ENCODE results near the gene LUC7L3. TPM values are rescaled to one million over a fixed set of nuclear protein-coding genes. Genes with fewer than 3 reads are reported as not detected.

The LUC7L3 gene
- total RNA-seq, 1 donor from 2014 or later: 13.7 TPM

GRCh38 chr17:50763716-50764475 lies 44.5 kb downstream of the LUC7L3 start:
- Histone ChIP-seq H3K36me3 (ENCODE audit: control insufficient read depth, insufficient read depth, low read length) (no peaks in the 10 kb centered on the region), H3K27me3 (ENCODE audit: control insufficient read depth, insufficient read depth, low read length) (no peaks in the 10 kb centered on the region), H3K4me3 (ENCODE audit: low read depth, low read length) (no peak overlapping the region)
- DNase-seq (ENCODE audit: low read depth) (no peak), FAIRE-seq (no peak)
- TF ChIP-seq CTCF (IDR thresholded peaks at IDR 0.05; ENCODE audit: insufficient read depth, low read length, severe bottlenecking): no peak

- Histone ChIP-seq H3K36me3 (ENCODE audit: control insufficient read depth, insufficient read depth, low read length) (no peaks in the 10 kb centered on the region), H3K27me3 (ENCODE audit: control insufficient read depth, insufficient read depth, low read length) (no peaks in the 10 kb centered on the region), H3K4me3 (ENCODE audit: low read depth, low read length) (no peak overlapping the region)
- DNase-seq (ENCODE audit: low read depth): no peak
- TF ChIP-seq CTCF (IDR thresholded peaks at IDR 0.05; ENCODE audit: insufficient read depth, low read length, severe bottlenecking): no peak
- FAIRE-seq: no peak
These were observed 45.3 kb downstream of the LUC7L3 start for GRCh38 chr17:50764734-50765149.

GRCh38 chr17:50765454-50766221 lies 46.2 kb downstream of the LUC7L3 start:
- DNase-seq (ENCODE audit: low read depth) (no peak), FAIRE-seq (no peak)
- Histone ChIP-seq H3K36me3 (ENCODE audit: control insufficient read depth, insufficient read depth, low read length) (no peaks in the 10 kb centered on the region), H3K27me3 (ENCODE audit: control insufficient read depth, insufficient read depth, low read length) (no peaks in the 10 kb centered on the region), H3K4me3 (ENCODE audit: low read depth, low read length) (no peak overlapping the region)
- TF ChIP-seq CTCF (IDR thresholded peaks at IDR 0.05; ENCODE audit: insufficient read depth, low read length, severe bottlenecking): no peak

- Histone ChIP-seq H3K36me3 (ENCODE audit: control insufficient read depth, insufficient read depth, low read length) (no peaks in the 10 kb centered on the region), H3K27me3 (ENCODE audit: control insufficient read depth, insufficient read depth, low read length) (no peaks in the 10 kb centered on the region), H3K4me3 (ENCODE audit: low read depth, low read length) (no peak overlapping the region)
- FAIRE-seq (no peak), DNase-seq (ENCODE audit: low read depth) (no peak)
- TF ChIP-seq CTCF (IDR thresholded peaks at IDR 0.05; ENCODE audit: insufficient read depth, low read length, severe bottlenecking): no peak
These were observed 47.0 kb downstream of the LUC7L3 start for GRCh38 chr17:50766222-50767023.

- DNase-seq (ENCODE audit: low read depth): no peak
- TF ChIP-seq CTCF (IDR thresholded peaks at IDR 0.05; ENCODE audit: insufficient read depth, low read length, severe bottlenecking): no peak
- no peaks in the 10 kb centered on the region for H3K36me3 ChIP-seq (ENCODE audit: control insufficient read depth, insufficient read depth, low read length)
- no peak overlapping the region for H3K4me3 ChIP-seq (ENCODE audit: low read depth, low read length)
- H3K27me3 ChIP-seq (ENCODE audit: control insufficient read depth, insufficient read depth, low read length): no peaks in the 10 kb centered on the region
- FAIRE-seq: no peak
These were observed 47.6 kb downstream of the LUC7L3 start for GRCh38 chr17:50767030-50767429.

Measured in bronchial epithelial cell (primary cell).